Activated effector memory CD4-positive, alpha-beta T cell treated with anti-CD3 and anti-CD28 coated beads, Interleukin-2, amount 50 U/mL, for 16 hours (primary cell): Measurements from ENCODE around the gene ARHGAP24.

Experiments used
- DNase-seq: peaks from one replicate; pipeline ENCODE4 v3.0.0-alpha.2; 2020

The ARHGAP24 gene

GRCh38 chr4:85747882-85748491 is 273.0 kb downstream of the ARHGAP24 start:
- DNase-seq = no peak

- DNase-seq = no peak
Measured at GRCh38 chr4:85748654-85749053, 273.7 kb downstream of the ARHGAP24 start.

GRCh38 chr4:85751866-85752265 is 276.9 kb downstream of the ARHGAP24 start:
- no peak for DNase-seq

GRCh38 chr4:85755285-85755684 is 280.3 kb downstream of the ARHGAP24 start:
- DNase-seq = no peak

- no peak for DNase-seq
Measured at GRCh38 chr4:85756938-85757337, 282.0 kb downstream of the ARHGAP24 start.

GRCh38 chr4:85759388-85759787 is 284.4 kb downstream of the ARHGAP24 start:
- DNase-seq = no peak

GRCh38 chr4:85760511-85760910 is 285.6 kb downstream of the ARHGAP24 start:
- no peak for DNase-seq

GRCh38 chr4:85761803-85762528 is 287.0 kb downstream of the ARHGAP24 start:
- no peak for DNase-seq

- no peak for DNase-seq
Measured at GRCh38 chr4:85762529-85762871, 287.6 kb downstream of the ARHGAP24 start.

GRCh38 chr4:85763202-85763601 is 288.3 kb downstream of the ARHGAP24 start:
- no peak for DNase-seq

GRCh38 chr4:85767649-85768048 is 292.7 kb downstream of the ARHGAP24 start:
- no peak for DNase-seq

GRCh38 chr4:85769009-85769408 is 294.1 kb downstream of the ARHGAP24 start:
- DNase-seq = no peak

GRCh38 chr4:85772470-85772869 is 297.5 kb downstream of the ARHGAP24 start:
- DNase-seq = no peak

- DNase-seq = no peak
Measured at GRCh38 chr4:85773372-85773771, 298.4 kb downstream of the ARHGAP24 start.

GRCh38 chr4:85774000-85774399 is 299.1 kb downstream of the ARHGAP24 start:
- no peak for DNase-seq

GRCh38 chr4:85774489-85774888 is 299.5 kb downstream of the ARHGAP24 start:
- DNase-seq = no peak

GRCh38 chr4:85776096-85776495 is 301.1 kb downstream of the ARHGAP24 start:
- no peak for DNase-seq

GRCh38 chr4:85776579-85776978 is 301.6 kb downstream of the ARHGAP24 start:
- DNase-seq = no peak

- DNase-seq = no peak
Measured at GRCh38 chr4:85777908-85778631, 303.1 kb downstream of the ARHGAP24 start.

GRCh38 chr4:85778632-85779131 is 303.7 kb downstream of the ARHGAP24 start:
- DNase-seq = no peak

- DNase-seq = no peak
Measured at GRCh38 chr4:85779165-85779564, 304.2 kb downstream of the ARHGAP24 start.

GRCh38 chr4:85780664-85781063 is 305.7 kb downstream of the ARHGAP24 start:
- no peak for DNase-seq

GRCh38 chr4:85783483-85783882 is 308.5 kb downstream of the ARHGAP24 start:
- no peak for DNase-seq

GRCh38 chr4:85783900-85784299 is 308.9 kb downstream of the ARHGAP24 start:
- DNase-seq = no peak
